Lower lobe of right lung (tissue), 2 donors: ENCODE measurements around the gene SHROOM1. TPM values are rescaled to one million over a fixed set of nuclear protein-coding genes. Genes with fewer than 3 reads are reported as not detected.

ENCODE experiments used
- ATAC-seq, 2 donors: fragments of 200-7000 bp; cut with Tn5 transposase; one replicate each; pipeline ENCODE4 v1.9.1; 2020 to 2022; ENCODE audit warnings: mild to moderate bottlenecking in 2 of 2, moderate library complexity in 2 of 2
- DNase-seq: peaks from one replicate; pipeline ENCODE4 v3.0.0-alpha.2; 2020
- H3K27ac ChIP-seq: fragments of 200-600 bp; one replicate; pipeline ENCODE4 v1.8.0; 2022
- H3K27me3 ChIP-seq: fragments of 200-600 bp; one replicate; pipeline ENCODE4 v1.8.0; 2022; ENCODE audit warnings: low read depth
- H3K36me3 ChIP-seq: fragments of 200-600 bp; one replicate; pipeline ENCODE4 v1.8.0; 2022; ENCODE audit warnings: mild to moderate bottlenecking
- H3K4me1 ChIP-seq: fragments of 200-600 bp; one replicate; pipeline ENCODE4 v1.8.0; 2022
- H3K4me3 ChIP-seq: fragments of 200-600 bp; one replicate; pipeline ENCODE4 v1.8.0; 2022; ENCODE audit warnings: mild to moderate bottlenecking
- H3K9me3 ChIP-seq: fragments of 200-600 bp; one replicate; pipeline ENCODE4 v1.8.0; 2022
- intact Hi-C: fragments of 100-400 bp; cut with DNase I; formaldehyde crosslinking; loops from one replicate; pipeline ENCODE4 v1.11.0; 2022
- total RNA-seq: library from RNA; stranded (reverse); fragmentation: NEBNext Ultra II Directional; extraction: Animal tissue kit (Norgen Biotek cat#: 25700); gene quantifications from one replicate; pipeline ENCODE4 v1.2.1, GENCODE V29; 2021
- TF ChIP-seq, protein P1 (sequence below): fragments of 200-600 bp; IDR thresholded peaks from one replicate; pipeline ENCODE4 v1.8.0; 2022; ENCODE audit warnings: antibody characterized with exemption, mild to moderate bottlenecking
- donor health status: DM: no; HTN: yes; CAD: no; lungs with severe emphysema.

The SHROOM1 gene
- total RNA-seq, 1 donor from 2014 or later: 17.3 TPM

DNA sequence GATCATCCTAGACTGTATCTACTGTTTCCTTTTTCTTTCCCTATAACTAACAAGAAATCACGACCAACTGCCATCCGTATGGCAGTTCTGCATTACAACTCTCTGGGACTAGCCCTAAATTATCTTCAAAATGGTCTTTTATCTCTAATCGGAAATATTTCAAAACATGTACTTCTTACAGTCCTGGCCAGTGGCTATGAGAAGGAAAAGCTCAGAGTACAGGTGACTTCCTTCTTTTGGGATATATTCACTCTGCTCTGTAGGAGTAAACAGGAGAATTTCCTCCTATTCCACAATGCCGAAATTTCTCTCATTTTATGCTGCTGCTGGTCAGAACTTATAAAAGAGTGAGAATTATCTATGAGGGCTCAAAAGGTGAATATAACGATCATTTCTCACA is 51.6 kb downstream of the SHROOM1 start:
- Histone ChIP-seq H3K4me3 (no peak overlapping the region), H3K27ac (no peak overlapping the region), H3K27me3 (no peaks in the 10 kb centered on the region), H3K9me3 (no peaks in the 10 kb centered on the region), H3K36me3 (no peaks in the 10 kb centered on the region), H3K4me1 (peaks cover 24% of the 10 kb centered on the region)
- no peak for DNase-seq
- ATAC-seq: no peak
- TF ChIP-seq, protein P1, sequence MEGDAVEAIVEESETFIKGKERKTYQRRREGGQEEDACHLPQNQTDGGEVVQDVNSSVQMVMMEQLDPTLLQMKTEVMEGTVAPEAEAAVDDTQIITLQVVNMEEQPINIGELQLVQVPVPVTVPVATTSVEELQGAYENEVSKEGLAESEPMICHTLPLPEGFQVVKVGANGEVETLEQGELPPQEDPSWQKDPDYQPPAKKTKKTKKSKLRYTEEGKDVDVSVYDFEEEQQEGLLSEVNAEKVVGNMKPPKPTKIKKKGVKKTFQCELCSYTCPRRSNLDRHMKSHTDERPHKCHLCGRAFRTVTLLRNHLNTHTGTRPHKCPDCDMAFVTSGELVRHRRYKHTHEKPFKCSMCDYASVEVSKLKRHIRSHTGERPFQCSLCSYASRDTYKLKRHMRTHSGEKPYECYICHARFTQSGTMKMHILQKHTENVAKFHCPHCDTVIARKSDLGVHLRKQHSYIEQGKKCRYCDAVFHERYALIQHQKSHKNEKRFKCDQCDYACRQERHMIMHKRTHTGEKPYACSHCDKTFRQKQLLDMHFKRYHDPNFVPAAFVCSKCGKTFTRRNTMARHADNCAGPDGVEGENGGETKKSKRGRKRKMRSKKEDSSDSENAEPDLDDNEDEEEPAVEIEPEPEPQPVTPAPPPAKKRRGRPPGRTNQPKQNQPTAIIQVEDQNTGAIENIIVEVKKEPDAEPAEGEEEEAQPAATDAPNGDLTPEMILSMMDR: no peak
- intact Hi-C loops: no loop called here

DNA sequence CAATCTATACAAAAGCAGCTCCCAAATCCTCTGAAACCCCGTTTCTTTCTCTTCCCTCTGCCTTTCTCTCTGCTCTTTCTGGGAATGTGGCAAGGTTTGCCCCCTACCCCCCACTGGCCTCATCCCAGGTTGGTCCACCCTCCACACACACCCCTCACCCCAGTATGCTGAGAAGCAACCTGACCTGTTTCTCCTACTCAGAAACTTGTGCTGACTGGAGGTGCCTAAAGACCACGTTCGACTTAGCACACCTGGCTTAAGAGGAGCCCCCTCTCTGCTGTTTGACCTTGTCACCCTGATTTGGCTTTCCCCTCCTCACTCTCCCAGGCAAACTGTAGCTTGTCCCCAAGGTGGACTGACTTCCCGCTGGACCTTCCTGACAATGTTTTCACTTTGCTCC is 52.3 kb downstream of the SHROOM1 start:
- Histone ChIP-seq H3K36me3 (no peaks in the 10 kb centered on the region), H3K27ac (no peak overlapping the region), H3K27me3 (no peaks in the 10 kb centered on the region), H3K9me3 (no peaks in the 10 kb centered on the region), H3K4me1 (peaks cover 24% of the 10 kb centered on the region), H3K4me3 (peak overlapping the region; percentile 94)
- TF ChIP-seq, protein P1: no peak
- ATAC-seq (no peak), DNase-seq (no peak)
- intact Hi-C loops: no loop called here

DNA sequence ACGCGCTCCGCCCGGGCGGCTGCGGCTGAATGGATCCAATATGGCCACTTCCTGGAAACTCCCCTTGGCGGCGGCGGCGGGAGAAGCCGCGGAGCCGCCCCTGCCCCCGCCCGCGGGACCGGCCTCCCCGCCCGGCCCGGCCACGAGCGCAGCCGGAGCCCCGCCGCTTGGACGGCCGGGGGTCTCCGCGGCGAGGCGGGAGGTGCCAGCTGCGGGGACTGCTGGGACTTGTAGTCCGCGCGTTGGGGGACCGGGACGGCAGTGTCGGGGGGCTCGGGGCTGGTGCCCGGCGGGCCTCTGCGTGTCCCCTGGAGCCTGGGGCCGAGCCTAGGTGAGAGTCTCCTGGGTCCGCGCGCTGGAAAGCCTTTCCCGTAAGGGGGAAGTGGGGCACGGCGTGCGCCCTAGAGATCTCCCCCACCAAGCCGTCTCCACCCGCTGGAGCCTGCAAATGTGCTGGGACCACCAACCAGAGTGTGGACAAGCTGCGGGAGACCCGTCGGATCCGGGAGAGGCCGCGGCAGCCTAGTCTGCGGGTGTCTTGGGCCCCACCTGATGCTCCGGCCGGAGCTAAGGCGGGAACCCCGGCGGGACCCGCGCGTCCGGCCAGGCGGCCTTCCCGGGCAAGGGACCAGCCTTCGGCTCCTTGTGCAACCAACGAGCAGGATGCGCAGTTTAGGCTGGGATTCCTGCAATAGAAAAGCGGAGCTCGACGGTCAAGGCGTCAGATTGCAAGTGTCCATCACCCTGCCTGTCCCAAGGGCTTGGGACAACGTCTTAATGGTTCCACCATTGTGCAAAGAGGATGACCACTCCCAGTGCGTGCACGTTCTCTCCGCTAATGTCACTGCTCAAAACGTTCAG is 53.0 kb downstream of the SHROOM1 start, which contains the start of gene SEPTIN8:
SEPTIN8 (minus strand) TSS at position 31 of the 861 bp plus-strand sequence. CDS start 102 bp downstream, outside the sequence.
- DNase-seq (peak; percentile 59), ATAC-seq (peak; percentile 70 to 81)
- peak within 1 kb of the TSS; percentile 94 for H3K4me3 ChIP-seq
- TF ChIP-seq, protein P1: no peak
- no peaks in the 10 kb centered on the region for H3K27me3 ChIP-seq
- intact Hi-C loops: no loop called here
- H3K27ac ChIP-seq: peak within 1 kb of the TSS; percentile 88
- no peaks in the 10 kb centered on the region for H3K9me3 ChIP-seq
- peaks cover 24% of the 10 kb centered on the region for H3K4me1 ChIP-seq
- no peaks in the 10 kb centered on the region for H3K36me3 ChIP-seq

DNA sequence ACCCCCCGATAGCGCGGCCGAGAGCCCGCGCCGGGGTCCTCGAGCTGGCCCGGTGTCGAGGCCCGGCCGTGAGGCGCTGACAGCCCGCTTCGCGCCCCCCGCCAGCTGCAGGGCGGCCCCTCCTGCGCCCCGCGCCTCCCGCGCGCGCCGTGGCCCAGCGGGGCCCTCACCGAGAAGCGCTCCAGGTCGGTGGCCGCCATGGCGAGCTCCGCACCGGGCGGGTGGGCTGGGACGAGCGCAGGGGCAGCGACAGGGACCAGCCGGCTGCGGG is 53.6 kb downstream of the SHROOM1 start:
- H3K4me1 ChIP-seq: peaks cover 24% of the 10 kb centered on the region
- TF ChIP-seq, protein P1: no peak
- peak; percentile 5 to 30 for ATAC-seq
- DNase-seq: no peak
- intact Hi-C loops: no loop called here
- no peaks in the 10 kb centered on the region for H3K36me3 ChIP-seq
- H3K27me3 ChIP-seq: no peaks in the 10 kb centered on the region
- H3K4me3 ChIP-seq: peak overlapping the region; percentile 94
- H3K27ac ChIP-seq: peak overlapping the region; percentile 88
- no peaks in the 10 kb centered on the region for H3K9me3 ChIP-seq

DNA sequence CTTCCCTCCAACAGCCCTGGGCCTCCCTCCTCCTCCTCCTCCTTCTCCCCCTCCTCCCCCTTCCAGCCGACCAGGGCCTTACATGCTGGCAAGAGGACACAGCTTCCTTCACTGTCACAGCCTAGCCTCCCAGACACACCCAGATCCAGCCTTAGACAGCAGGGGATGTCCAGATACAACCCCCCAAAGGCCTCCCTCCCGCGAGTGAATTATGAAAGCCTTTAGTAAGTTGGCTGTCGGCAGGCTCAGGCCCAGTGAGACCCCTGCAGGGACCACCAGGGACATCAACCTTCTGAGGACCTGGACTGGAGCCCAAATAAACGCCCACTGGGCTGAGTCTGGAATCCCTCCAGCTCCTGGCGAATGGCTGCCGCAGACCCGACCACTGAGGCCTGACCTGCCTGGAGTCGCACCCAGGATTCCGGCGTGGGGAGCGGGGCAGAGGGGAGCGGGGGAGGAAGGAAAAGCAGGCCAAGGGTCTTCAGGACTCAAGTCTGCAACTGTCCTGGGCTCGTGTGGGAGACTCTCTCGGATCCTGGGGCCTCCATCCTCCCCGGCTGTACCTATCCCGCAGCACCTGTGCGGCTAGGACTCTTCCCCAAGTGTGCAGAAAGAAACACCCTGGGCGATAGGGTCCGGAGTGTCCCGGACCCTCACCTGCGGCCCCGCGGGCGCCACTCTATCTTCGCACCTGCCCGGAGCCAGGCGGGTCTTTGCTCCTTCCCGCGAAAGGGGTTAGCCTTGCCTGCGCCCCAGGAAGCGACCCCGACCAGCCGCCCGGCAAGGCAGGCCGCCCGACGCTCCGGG is 54.1 kb downstream of the SHROOM1 start:
- peak overlapping the region; percentile 88 for H3K27ac ChIP-seq
- TF ChIP-seq, protein P1: no peak
- no peaks in the 10 kb centered on the region for H3K36me3 ChIP-seq
- peak overlapping the region; percentile 94 for H3K4me3 ChIP-seq
- H3K27me3 ChIP-seq: no peaks in the 10 kb centered on the region
- H3K9me3 ChIP-seq: no peaks in the 10 kb centered on the region
- DNase-seq (no peak), ATAC-seq (peak; percentile 43 to 45)
- peaks cover 30% of the 10 kb centered on the region for H3K4me1 ChIP-seq
- intact Hi-C loops: no loop called here
